K562 (cell line): ENCODE measurements around the gene JADE2. TPM values are rescaled to one million over a fixed set of nuclear protein-coding genes. Genes with fewer than 3 reads are reported as not detected.

Experiments
- ATAC-seq: fragments of 200-7000 bp; cut with Tn5 transposase; 3 replicates; pipeline ENCODE4 v1.9.1; 2020; ENCODE audit warnings: moderate library complexity
- BruUV-seq: library from RNA; stranded (reverse); fragments of 400-500 nt; replicated peaks from 2 replicates; lab custom pipeline; 2021; lab: Mats Ljungman, UMichigan
- CTCF ChIA-PET: fragments of 300-600 bp; formaldehyde crosslinking; extraction: SDS; loops from one replicate; lab custom pipeline; 2021; ENCODE audit warnings: low intra/inter-chr PET ratio; lab: Yijun Ruan, JAX
- POLR2A ChIA-PET: fragments of 300-600, 350-650 bp; sonication (Branson Sonifier 250); formaldehyde crosslinking; extraction: SDS; loops from one replicate; lab custom pipeline; 2021; ENCODE audit warnings: antibody characterized with exemption, inconsistent platforms; lab: Yijun Ruan, JAX
- DNase-seq, 4 experiments: peaks; one replicate each; pipeline versions ENCODE4 v3.0.0 to v3.0.0-alpha.2; 2011 to 2018; ENCODE audit warnings: low spot score in 3 of 4, mixed read lengths in 3 of 4; ENCODE audit errors: extremely low read depth in 1 of 4
- FAIRE-seq: peaks from 2 replicates; lab custom pipeline; 2011; peaks lifted over from hg19 to GRCh38; lab: Jason Lieb, UNC
- H2AFZ ChIP-seq: 2 replicates; pipeline ENCODE4 v1.6.0; 2011; ENCODE audit warnings: low read depth, low read length, control low read depth, inconsistent platforms
- H3K27ac ChIP-seq: fragments of 200-600 bp; 3 replicates; pipeline ENCODE4 v1.8.0; 2011; ENCODE audit warnings: low read depth, mild to moderate bottlenecking, control low read depth, inconsistent platforms, low read length, moderate library complexity, mixed read lengths; ENCODE audit errors: extremely low read depth
- H3K27me3 ChIP-seq, 2 experiments: fragments of 300-600 bp in 1 of 2; 2 replicates in 1 of 2; 3 replicates in 1 of 2; pipeline versions ENCODE4 v1.6.0 to v1.8.0; 2011; ENCODE audit warnings: inconsistent platforms in 2 of 2, low read length in 2 of 2, mild to moderate bottlenecking in 1 of 2, mixed read lengths in 1 of 2, moderate library complexity in 1 of 2; ENCODE audit not compliant: control insufficient read depth in 2 of 2, insufficient read depth in 2 of 2
- H3K36me3 ChIP-seq: fragments of 300-600 bp; 3 replicates; pipeline ENCODE4 v1.8.0; 2011; ENCODE audit warnings: mild to moderate bottlenecking, low read length, inconsistent platforms; ENCODE audit not compliant: control insufficient read depth, insufficient read depth
- H3K4me1 ChIP-seq, 2 experiments: fragments of 200-600 bp in 1 of 2; replicated peaks in 1 of 2; 2 replicates in 1 of 2; 3 replicates in 1 of 2; pipeline versions ENCODE4 v1.5.1 to v1.8.0; 2011; ENCODE audit warnings: inconsistent platforms in 2 of 2, low read length in 2 of 2, mild to moderate bottlenecking in 1 of 2, mixed read lengths in 1 of 2, moderate library complexity in 1 of 2; ENCODE audit not compliant: control insufficient read depth in 2 of 2, insufficient read depth in 2 of 2
- H3K4me2 ChIP-seq: 2 replicates; pipeline ENCODE4 v1.6.1; 2011; ENCODE audit warnings: low read length, control low read depth, inconsistent platforms, mixed read lengths; ENCODE audit not compliant: insufficient read depth
- H3K4me3 ChIP-seq: fragments of 200-600 bp; sonication (generic), shearing (Covaris generic); 2 replicates; pipeline ENCODE4 v1.5.1; 2016; ENCODE audit warnings: control low read depth, inconsistent platforms
- H3K79me2 ChIP-seq: fragments of 200-600 bp; 3 replicates; pipeline ENCODE4 v1.8.0; 2011; ENCODE audit warnings: low read length, inconsistent platforms; ENCODE audit not compliant: control insufficient read depth, insufficient read depth
- H3K9ac ChIP-seq, 2 experiments: 2 replicates each; pipeline versions ENCODE4 v1.6.0 to v1.6.1; 2011; ENCODE audit warnings: low read depth in 2 of 2, low read length in 2 of 2, control low read depth in 1 of 2, inconsistent platforms in 1 of 2, mild to moderate bottlenecking in 1 of 2, mixed read lengths in 1 of 2; ENCODE audit not compliant: insufficient read depth in 1 of 2
- H3K9me1 ChIP-seq: one replicate; pipeline ENCODE4 v1.6.0; 2011; ENCODE audit warnings: inconsistent platforms, mild to moderate bottlenecking, low read length, moderate library complexity; ENCODE audit not compliant: control insufficient read depth, insufficient read depth
- H3K9me3 ChIP-seq: replicated peaks from 2 replicates; pipeline ENCODE4 v1.5.1; 2011; ENCODE audit warnings: low read depth, low read length, inconsistent platforms; ENCODE audit not compliant: control insufficient read depth, insufficient read depth
- H4K20me1 ChIP-seq: replicated peaks from 2 replicates; pipeline ENCODE4 v1.6.1; 2011; ENCODE audit warnings: low read length, inconsistent platforms, mixed read lengths; ENCODE audit not compliant: control insufficient read depth, insufficient read depth
- CBX3 ChIP-seq, 2 experiments: IDR thresholded peaks; 1 replicate in 1 of 2; 2 replicates in 1 of 2; pipeline ENCODE4 v1.6.1; 2012; ENCODE audit warnings: inconsistent platforms in 2 of 2, low read length in 2 of 2, borderline replicate concordance in 1 of 2, control low read depth in 1 of 2
- GATAD2B ChIP-seq: fragments of 450-650 bp; IDR thresholded peaks from 2 replicates; pipeline ENCODE4 v1.6.1; 2017; ENCODE audit warnings: mild to moderate bottlenecking, borderline replicate concordance
- GMEB1 ChIP-seq: fragments of 250-450 bp; sonication (Bioruptor Pico); IDR thresholded peaks from 2 replicates; pipeline ENCODE4 v1.4.0; 2020; ENCODE audit warnings: mild to moderate bottlenecking
- GTF2A2 ChIP-seq: IDR thresholded peaks from 2 replicates; pipeline ENCODE4 v1.6.1; 2016; ENCODE audit warnings: mild to moderate bottlenecking, missing genetic modification characterization, missing compliant biosample characterization
- HINFP ChIP-seq: fragments of 450-650 bp; conservative IDR thresholded peaks from 2 replicates; pipeline ENCODE4 v1.6.1; 2016; ENCODE audit warnings: missing genetic modification characterization, low read depth, mild to moderate bottlenecking, control low read depth, missing compliant biosample characterization
- IRF1 ChIP-seq: sonication (generic); formaldehyde crosslinking; IDR thresholded peaks from 2 replicates; pipeline ENCODE4 v1.8.0; 2022; ENCODE audit warnings: missing genetic modification reagents, mild to moderate bottlenecking, borderline replicate concordance
- MTF1 ChIP-seq: fragments of 250-450 bp; sonication (Bioruptor Pico); IDR thresholded peaks from 2 replicates; pipeline ENCODE4 v1.9.0; 2021; ENCODE audit warnings: moderate library complexity, mild to moderate bottlenecking, inconsistent platforms, borderline replicate concordance
- SIN3B ChIP-seq: fragments of 450-650 bp; IDR thresholded peaks from 2 replicates; pipeline ENCODE4 v1.6.1; 2017; ENCODE audit warnings: low read depth, mild to moderate bottlenecking, moderate library complexity
- XRCC3 ChIP-seq: fragments of 450-650 bp; IDR thresholded peaks from 2 replicates; pipeline ENCODE4 v1.6.1; 2017; ENCODE audit warnings: mild to moderate bottlenecking, moderate library complexity
- ZNF644 ChIP-seq: fragments of 200-800 bp; sonication (Bioruptor generic); IDR thresholded peaks from 2 replicates; pipeline ENCODE4 v1.6.1; 2016; ENCODE audit warnings: low read depth, missing genetic modification characterization, missing compliant biosample characterization
- WGBS: fragments of 100-300 bp; shearing (Covaris generic); methylation state at CpG from one replicate; pipeline ENCODE4 v1.1.6; 2016; ENCODE audit warnings: low coverage, mixed read lengths; ENCODE audit not compliant: insufficient coverage; ENCODE audit errors: missing lambda C conversion rate; 5-methylcytosine and 5-hydroxymethylcytosine counted together
- in situ Hi-C: fragments of 300-500 bp; cut with MboI; formaldehyde crosslinking; loops from 4 replicates; pipeline ENCODE4 v1.15.0; 2018; ENCODE audit warnings: inconsistent platforms, mixed read lengths
- intact Hi-C: fragments of 100-400 bp; cut with micrococcal nuclease; formaldehyde crosslinking; loops from 2 replicates; pipeline ENCODE4 v1.14.2; 2022
- polyA plus RNA-seq, 8 experiments: library from polyadenylated mRNA; depleted of rRNA in 4 of 8; stranded (reverse) in 5 of 8; unstranded in 3 of 8; fragments of >200 nt; fragmentation: Nextera tagmentation in 2 of 8; fragmentation: Illumina TruSeq in 1 of 8; extraction: Ambion mirVana in 2 of 8; extraction: Trizol in 1 of 8; gene quantifications; 2 replicates each; pipeline versions ENCODE4 v1.2.1 to v1.2.3, GENCODE V29; 2011 to 2014; ENCODE audit warnings: inconsistent platforms in 1 of 8, missing spikeins in 1 of 8
- total RNA-seq, 7 experiments: library from RNA; depleted of rRNA in 6 of 7; stranded (reverse); fragments of >200 nt in 6 of 7; fragmentation: Illumina TruSeq in 2 of 7; extraction: Trizol in 2 of 7; gene quantifications; 2 replicates each; pipeline versions ENCODE4 v1.2.1 to v1.2.3, GENCODE V29; 2011 to 2021; ENCODE audit warnings: low replicate concordance in 1 of 7

The JADE2 gene
- total and polyA plus RNA-seq, 9 of the 15 experiments (the other 6 are each of a cell fraction or from before 2014, with no cell fraction given), result 0.50 to 23.3 (median 9.1) TPM

- TF ChIP-seq IRF1, result no peak
- no peak for TF ChIP-seq GATAD2B
Observed at GRCh38 chr5:134582281-134582680, 56.8 kb downstream of the JADE2 start (continued).

- no TSS peak for BruUV-seq
- intact Hi-C loops, result no loop called here
- H3K9ac ChIP-seq, result no peak overlapping the region
- H3K4me3 ChIP-seq, result no peak overlapping the region
- DNase-seq, result no peak
- CTCF ChIA-PET, result no interaction called here
- H3K9me3 ChIP-seq, result no peaks in the 10 kb centered on the region
- H3K4me2 ChIP-seq, result no peak overlapping the region
- no peaks in the 10 kb centered on the region for H3K79me2 ChIP-seq
- no peak overlapping the region for H2AFZ ChIP-seq
- peaks cover 0 to 15% of the 10 kb centered on the region in 2 experiments; a peak in 3 of 5 replicates for H3K4me1 ChIP-seq
- H4K20me1 ChIP-seq, result no peaks in the 10 kb centered on the region
- 40% methylated on average over 10 of the region's 10 CpGs for WGBS
- POLR2A ChIA-PET, result no interaction called here
- in situ Hi-C loops, result loop anchor here (5.0 to 25.0 kb wide), 3 partner anchors 281 to 546 kb away; no protein-coding TSS in a partner anchor
- H3K36me3 ChIP-seq, result peaks cover 19% of the 10 kb centered on the region; the same call in 1 of the 3 replicates
- no peak for ATAC-seq
- no peaks in the 10 kb centered on the region for H3K9me1 ChIP-seq
- no peak overlapping the region for H3K27ac ChIP-seq
- TF ChIP-seq CBX3 (IDR thresholded peaks at IDR 0.05; ENCODE audit: borderline replicate concordance in 1 of 2, low read length in 2 of 2) (no peak), HINFP (tag) (no peak), IRF1 (no peak), SIN3B (no peak), MTF1 (CRISPR knock-in tag) (no peak), GMEB1 (CRISPR knock-in tag) (no peak), GTF2A2 (tag) (no peak), XRCC3 (no peak), ZNF644 (no peak)
- no peak for FAIRE-seq
- no peaks in the 10 kb centered on the region for H3K27me3 ChIP-seq
Observed at GRCh38 chr5:134582941-134583340, 57.5 kb downstream of the JADE2 start.
